Medulla oblongata (tissue), 1 donor: Measurements from ENCODE around the gene UROC1.
"Not testable (repeated sequence)": the region's sequence is repeated elsewhere in the genome, so short reads cannot be mapped to it uniquely, and the experiment has no call there.

ENCODE experiments used
- DNase-seq: peaks from one replicate; pipeline ENCODE4 v3.0.0-alpha.2; 2015; ENCODE audit errors: extremely low spot score

Gene UROC1

GRCh38 chr3:126546549-126547239 is 29.1 kb upstream of the UROC1 start:
- DNase-seq: no peak

GRCh38 chr3:126546013-126546412 is 28.4 kb upstream of the UROC1 start:
- no peak for DNase-seq

GRCh38 chr3:126545544-126545943 is 28.0 kb upstream of the UROC1 start:
- no peak for DNase-seq

- no peak for DNase-seq
These were observed 27.2 kb upstream of the UROC1 start for GRCh38 chr3:126544596-126545281.

- no peak for DNase-seq
These were observed 26.0 kb upstream of the UROC1 start for GRCh38 chr3:126543457-126544061.

GRCh38 chr3:126542340-126543241 is 25.0 kb upstream of the UROC1 start:
- no peak for DNase-seq

- no peak for DNase-seq
These were observed 24.2 kb upstream of the UROC1 start for GRCh38 chr3:126541628-126542339.

- DNase-seq: no peak
These were observed 23.5 kb upstream of the UROC1 start for GRCh38 chr3:126540951-126541627.

GRCh38 chr3:126540342-126540849 is 22.8 kb upstream of the UROC1 start:
- DNase-seq: peak; percentile 43

- DNase-seq: no peak
These were observed 22.1 kb upstream of the UROC1 start for GRCh38 chr3:126539558-126540250.

GRCh38 chr3:126538966-126539365 is 21.4 kb upstream of the UROC1 start:
- DNase-seq: no peak

GRCh38 chr3:126538316-126538715 is 20.7 kb upstream of the UROC1 start:
- DNase-seq: no peak

GRCh38 chr3:126537730-126538281 is 20.2 kb upstream of the UROC1 start:
- no peak for DNase-seq

- no peak for DNase-seq
These were observed 19.6 kb upstream of the UROC1 start for GRCh38 chr3:126537116-126537729.

- DNase-seq: no peak
These were observed 18.6 kb upstream of the UROC1 start for GRCh38 chr3:126536126-126536525.

GRCh38 chr3:126535636-126536035 is 18.1 kb upstream of the UROC1 start:
- no peak for DNase-seq

GRCh38 chr3:126534716-126535115 is 17.1 kb upstream of the UROC1 start:
- not testable (repeated sequence) for DNase-seq

GRCh38 chr3:126533506-126533905 is 15.9 kb upstream of the UROC1 start:
- DNase-seq: no peak

- no peak for DNase-seq
These were observed 13.4 kb upstream of the UROC1 start for GRCh38 chr3:126531051-126531330.
